HepG2 (cell line): Measurements from ENCODE around the gene GJA3.

ENCODE experiments used
- EZH2 ChIP-seq: conservative IDR thresholded peaks from 2 replicates; pipeline ENCODE4 v1.6.1; 2012; ENCODE audit warnings: mild to moderate bottlenecking, low read depth, low read length, moderate library complexity
- POLR2A ChIP-seq, 2 experiments: IDR thresholded peaks; 2 replicates each; pipeline ENCODE4 v1.6.1; 2011; ENCODE audit warnings: low read depth in 2 of 2, low read length in 2 of 2, mild to moderate bottlenecking in 1 of 2, moderate library complexity in 1 of 2; ENCODE audit not compliant: insufficient read depth in 1 of 2
- SNAPC5 ChIP-seq: sonication (generic); formaldehyde crosslinking; IDR thresholded peaks from 2 replicates; pipeline ENCODE4 v1.8.1; 2023; ENCODE audit warnings: mild to moderate bottlenecking, missing genetic modification reagents, borderline replicate concordance
- SP1 ChIP-seq, 2 experiments: fragments of 450-650 bp in 1 of 2; sonication (generic) in 1 of 2; formaldehyde crosslinking in 1 of 2; IDR thresholded peaks; 2 replicates each; pipeline versions ENCODE4 v1.4.0 to v1.6.1; 2016 to 2020; ENCODE audit warnings: missing genetic modification reagents in 1 of 2
- YEATS2 ChIP-seq: sonication (generic); formaldehyde crosslinking; IDR thresholded peaks from 2 replicates; pipeline ENCODE4 v1.4.0; 2020; ENCODE audit warnings: missing genetic modification reagents, borderline replicate concordance
- ZNF580 ChIP-seq: IDR thresholded peaks from 2 replicates; pipeline ENCODE4 v1.6.1; 2016; ENCODE audit warnings: low read depth, borderline replicate concordance
- ZNF749 ChIP-seq: sonication (generic); formaldehyde crosslinking; IDR thresholded peaks from 2 replicates; pipeline ENCODE4 v1.8.0; 2022; ENCODE audit warnings: mild to moderate bottlenecking, missing genetic modification reagents, moderate library complexity, borderline replicate concordance

- no peak for TF ChIP-seq ZNF749 (CRISPR knock-in tag)
- TF ChIP-seq SNAPC5 (CRISPR knock-in tag) = no peak
- TF ChIP-seq POLR2A (IDR thresholded peaks at IDR 0.05; ENCODE audit: insufficient read depth in 1 of 2, low read depth in 2 of 2, low read length in 2 of 2) = no peak
- no peak for TF ChIP-seq YEATS2 (CRISPR knock-in tag)
- no peak for TF ChIP-seq ZNF580 (CRISPR knock-in tag)
- TF ChIP-seq SP1 (IDR thresholded peaks at IDR 0.05) = no peak
- TF ChIP-seq SP1 (CRISPR knock-in tag; IDR thresholded peaks at IDR 0.05) = no peak
- no peak; the same call in 1 of the 2 replicates for TF ChIP-seq EZH2
Observed at GRCh38 chr13:20191311-20192157, 30.7 kb upstream of the GJA3 start.
